ENCODE results near the gene TENM4.

TENM4 gene

DNA sequence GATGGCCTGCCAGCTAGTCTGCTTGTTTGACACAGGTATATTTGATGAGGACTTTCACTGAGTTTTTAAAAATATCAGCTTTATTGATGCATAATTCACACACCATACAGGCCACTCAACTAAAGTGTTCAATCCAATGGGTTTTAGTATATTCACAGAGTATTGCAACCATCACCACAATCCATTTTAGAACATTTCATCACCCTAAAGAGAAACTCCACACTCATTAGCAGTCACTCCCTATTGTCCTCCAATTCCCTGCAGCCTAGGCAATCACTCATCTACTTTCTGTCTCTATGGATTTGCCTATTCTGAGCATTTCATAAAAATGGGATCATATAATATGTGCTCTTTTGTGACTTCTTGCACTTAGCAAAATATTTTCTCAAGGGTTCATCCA is 468.2 kb downstream of the TENM4 start:
- no peak for DNase-seq (ENCODE audit: low read depth)

GRCh38 chr11:78972177-78972576 is 468.7 kb downstream of the TENM4 start:
- no peak for DNase-seq (ENCODE audit: low read depth)

DNA sequence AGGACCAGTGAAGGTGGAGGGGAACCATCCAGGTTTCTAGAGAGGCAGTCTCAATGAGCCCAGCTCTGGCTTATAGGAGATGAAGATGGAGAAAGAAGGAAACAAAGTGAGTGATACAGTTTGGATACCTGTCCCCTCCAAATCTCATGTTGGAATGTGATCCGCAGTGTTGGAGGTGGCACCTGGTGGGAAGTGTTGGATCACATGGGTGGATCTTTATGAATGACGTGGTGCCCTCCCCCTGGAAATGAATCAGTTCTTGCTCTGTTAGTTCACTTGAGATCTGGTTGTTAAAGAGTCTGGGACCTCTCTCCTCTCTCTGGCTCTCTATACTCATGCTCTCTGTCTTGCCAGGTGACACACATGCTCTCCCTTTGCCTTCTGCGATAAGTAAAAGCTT is 473.0 kb downstream of the TENM4 start:
- DNase-seq (ENCODE audit: low read depth): no peak

DNA sequence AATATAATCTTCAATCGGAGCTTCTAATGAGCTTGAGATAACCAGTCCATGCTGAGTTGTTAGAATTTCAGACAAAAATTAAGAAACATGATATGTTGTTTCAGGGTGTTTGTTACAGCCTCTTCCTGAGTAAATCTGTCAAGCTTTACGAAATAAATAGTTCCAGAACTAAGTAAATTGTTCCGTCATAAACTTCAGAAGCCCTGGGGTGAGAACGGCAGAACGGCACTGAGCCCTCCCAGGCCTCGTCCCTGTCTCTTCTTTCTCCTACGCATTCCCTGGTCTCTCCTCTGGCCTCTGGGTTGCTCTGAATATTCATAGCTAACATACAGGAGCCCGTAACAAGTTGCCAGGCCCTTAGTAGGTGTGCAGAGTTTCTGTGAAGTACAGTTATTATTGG is 475.4 kb downstream of the TENM4 start:
- DNase-seq (ENCODE audit: low read depth): no peak

- no peak for DNase-seq (ENCODE audit: low read depth)
Observed at GRCh38 chr11:78961937-78962701, 478.7 kb downstream of the TENM4 start.

DNA sequence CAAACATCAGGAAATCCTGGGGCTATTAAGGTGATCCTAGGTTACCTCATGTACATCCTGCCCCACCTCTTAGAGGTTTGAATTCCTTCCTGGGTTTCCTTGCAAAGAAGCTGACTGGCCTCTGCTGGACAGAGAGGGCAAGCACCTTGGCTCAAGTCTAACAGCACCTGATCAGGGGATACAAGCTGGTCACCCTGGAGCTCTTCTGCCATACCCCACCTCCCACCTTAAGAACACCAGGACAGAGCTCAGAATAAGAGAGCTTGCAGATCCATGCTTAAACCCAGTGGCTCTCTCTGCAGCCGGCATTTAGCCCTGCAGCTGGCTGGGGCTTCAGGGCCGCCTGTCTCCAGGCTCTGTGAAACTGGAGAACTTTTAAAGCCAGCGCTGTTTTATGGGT is 479.6 kb downstream of the TENM4 start:
- no peak for DNase-seq (ENCODE audit: low read depth)

GRCh38 chr11:78958444-78958843 is 482.4 kb downstream of the TENM4 start:
- no peak for DNase-seq (ENCODE audit: low read depth)

DNA sequence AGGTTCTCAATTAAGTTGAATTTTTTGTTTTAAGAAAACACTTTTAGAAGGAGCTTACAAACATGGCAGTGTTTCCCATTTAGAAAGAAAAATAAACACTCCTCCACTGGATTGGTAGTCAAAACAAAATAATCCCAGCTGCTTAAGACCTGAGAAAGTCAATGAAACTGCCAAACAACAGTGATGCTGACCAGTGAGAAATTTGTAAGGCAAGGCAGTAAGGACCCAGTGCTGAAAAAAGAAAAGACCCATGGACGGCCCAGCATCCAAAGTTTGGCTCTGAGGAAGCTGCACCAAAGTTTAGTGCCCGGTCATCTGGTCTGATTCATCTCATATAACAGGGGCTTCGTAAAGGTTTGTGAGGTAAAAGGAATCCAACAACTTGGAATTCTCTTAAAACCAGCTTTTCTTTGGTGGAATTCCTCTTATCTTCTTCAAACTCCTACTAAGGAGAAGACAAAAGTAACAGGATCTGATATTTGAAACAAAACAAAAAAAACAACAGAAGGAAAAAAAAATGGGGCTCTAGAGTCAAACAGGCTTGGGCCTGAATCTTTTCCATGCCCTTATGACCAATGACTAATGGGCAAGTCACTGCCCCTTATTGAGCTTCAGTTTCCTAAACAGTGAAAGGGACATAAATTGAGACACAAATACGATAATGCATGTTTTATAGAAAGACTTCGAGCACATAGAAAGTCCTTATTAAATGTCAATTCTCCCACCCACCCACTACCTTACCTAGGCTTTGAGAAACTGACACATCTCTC is 483.2 kb downstream of the TENM4 start:
- no peak for DNase-seq (ENCODE audit: low read depth)

GRCh38 chr11:78954696-78955095 is 486.1 kb downstream of the TENM4 start:
- no peak for DNase-seq (ENCODE audit: low read depth)

DNA sequence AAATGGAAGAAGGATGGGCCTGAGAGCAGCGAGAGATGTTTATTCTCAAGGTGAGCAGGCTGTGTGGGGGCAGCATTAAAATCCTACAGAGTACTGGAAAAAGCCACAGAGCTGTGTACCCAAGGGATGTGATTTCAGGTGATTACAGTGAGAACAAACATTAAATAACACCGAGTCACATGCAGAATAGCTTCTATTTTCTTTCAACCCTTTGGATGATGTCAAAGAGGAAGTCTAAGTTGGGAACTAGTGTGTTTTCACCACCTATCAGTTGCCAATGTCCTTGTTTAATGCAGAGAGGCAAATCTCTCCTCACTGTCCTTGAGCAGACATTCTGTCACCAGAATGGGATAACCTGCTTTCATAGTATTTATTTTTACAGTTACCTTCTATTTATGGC is 486.6 kb downstream of the TENM4 start:
- DNase-seq (ENCODE audit: low read depth): no peak

- DNase-seq (ENCODE audit: low read depth): no peak
Observed at GRCh38 chr11:78952890-78953289, 487.9 kb downstream of the TENM4 start.

DNA sequence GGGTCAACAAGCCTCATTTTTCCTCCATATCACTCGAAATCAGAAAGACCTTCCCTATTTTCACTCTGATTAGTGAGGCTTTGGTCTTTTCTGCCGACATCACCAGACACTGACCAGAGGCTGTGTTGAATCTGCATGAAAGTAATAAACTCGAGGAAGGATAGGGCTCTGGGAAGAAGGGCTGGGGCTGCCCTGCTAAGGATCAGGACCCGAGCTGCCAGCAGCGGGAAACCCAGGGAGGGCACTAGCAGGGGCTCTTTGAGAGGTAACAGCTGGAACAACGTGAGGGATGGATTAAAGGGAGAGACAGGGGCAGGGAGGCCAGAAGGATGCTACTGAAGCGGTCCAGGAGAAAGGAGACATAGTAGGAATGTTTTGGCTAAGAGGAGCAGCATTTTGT is 488.7 kb downstream of the TENM4 start:
- DNase-seq (ENCODE audit: low read depth): no peak

- DNase-seq (ENCODE audit: low read depth): no peak
Observed at GRCh38 chr11:78949976-78950690, 490.7 kb downstream of the TENM4 start.

DNA sequence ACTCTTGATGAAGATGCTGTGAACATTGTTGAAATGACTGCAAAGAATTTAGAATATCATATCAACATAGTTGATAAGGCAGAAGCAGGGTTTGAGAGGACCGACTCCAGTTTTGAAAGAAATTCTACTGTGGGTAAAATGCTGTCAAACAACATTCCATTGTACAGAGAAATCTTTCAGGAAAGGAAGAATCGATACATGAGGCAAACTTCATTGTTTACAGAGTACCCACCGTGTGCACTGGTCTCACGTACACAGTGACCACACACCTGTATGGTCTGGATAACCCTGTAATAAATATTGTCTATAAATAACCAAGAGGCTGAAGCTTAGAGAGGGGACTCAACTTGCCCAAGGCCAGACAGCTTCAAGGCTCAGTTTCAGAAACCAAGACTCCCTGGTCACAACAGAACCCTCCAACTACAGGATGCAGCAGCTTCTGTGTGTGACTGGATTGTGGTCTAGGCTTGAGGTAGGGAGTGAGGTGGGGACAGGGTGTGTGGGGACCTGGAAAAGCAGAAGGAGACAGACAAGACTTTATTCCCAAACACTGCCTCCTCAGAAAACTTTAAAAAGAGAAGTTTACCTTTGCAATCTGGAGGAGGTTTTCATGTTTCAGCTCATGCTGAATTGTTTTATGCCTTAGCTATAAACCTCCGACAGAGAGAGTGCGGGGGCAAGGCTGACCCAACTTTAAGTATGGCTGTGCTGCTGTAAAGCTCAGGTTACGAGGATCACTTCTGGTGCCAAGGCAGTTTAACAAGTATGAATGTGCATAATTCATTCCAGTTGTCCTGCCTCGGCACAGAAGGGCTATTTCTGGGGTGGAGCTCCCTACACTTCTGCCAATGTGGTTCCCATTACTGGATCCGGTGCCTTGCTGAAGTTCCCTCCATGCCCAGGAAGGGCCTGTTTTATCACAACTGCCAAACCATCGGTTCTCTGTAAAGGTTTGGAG is 493.6 kb downstream of the TENM4 start:
- no peak for DNase-seq (ENCODE audit: low read depth)

- DNase-seq (ENCODE audit: low read depth): no peak
Observed at GRCh38 chr11:78943841-78944240, 497.0 kb downstream of the TENM4 start.

DNA sequence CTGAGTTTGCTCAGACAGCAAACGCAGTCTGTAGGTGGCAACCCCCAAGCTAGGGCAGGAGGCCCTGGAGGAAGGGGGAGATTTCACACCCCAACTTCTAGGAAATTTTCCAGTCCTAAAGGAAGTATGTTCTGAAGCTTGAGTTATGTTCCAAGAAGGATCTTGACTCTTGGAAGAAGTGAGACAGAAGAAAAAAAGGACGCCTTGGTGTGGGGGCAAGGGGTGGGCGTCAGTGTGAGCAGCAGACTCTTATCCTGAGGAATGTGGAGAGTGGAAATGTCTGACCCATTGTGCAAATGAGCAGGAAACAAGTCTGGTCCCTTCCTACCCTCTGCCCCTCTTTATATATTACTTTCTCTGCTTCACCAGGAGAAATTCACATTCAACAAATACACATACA is 497.7 kb downstream of the TENM4 start:
- DNase-seq (ENCODE audit: low read depth): no peak

GRCh38 chr11:78941226-78941851 is 499.5 kb downstream of the TENM4 start:
- no peak for DNase-seq (ENCODE audit: low read depth)

DNA sequence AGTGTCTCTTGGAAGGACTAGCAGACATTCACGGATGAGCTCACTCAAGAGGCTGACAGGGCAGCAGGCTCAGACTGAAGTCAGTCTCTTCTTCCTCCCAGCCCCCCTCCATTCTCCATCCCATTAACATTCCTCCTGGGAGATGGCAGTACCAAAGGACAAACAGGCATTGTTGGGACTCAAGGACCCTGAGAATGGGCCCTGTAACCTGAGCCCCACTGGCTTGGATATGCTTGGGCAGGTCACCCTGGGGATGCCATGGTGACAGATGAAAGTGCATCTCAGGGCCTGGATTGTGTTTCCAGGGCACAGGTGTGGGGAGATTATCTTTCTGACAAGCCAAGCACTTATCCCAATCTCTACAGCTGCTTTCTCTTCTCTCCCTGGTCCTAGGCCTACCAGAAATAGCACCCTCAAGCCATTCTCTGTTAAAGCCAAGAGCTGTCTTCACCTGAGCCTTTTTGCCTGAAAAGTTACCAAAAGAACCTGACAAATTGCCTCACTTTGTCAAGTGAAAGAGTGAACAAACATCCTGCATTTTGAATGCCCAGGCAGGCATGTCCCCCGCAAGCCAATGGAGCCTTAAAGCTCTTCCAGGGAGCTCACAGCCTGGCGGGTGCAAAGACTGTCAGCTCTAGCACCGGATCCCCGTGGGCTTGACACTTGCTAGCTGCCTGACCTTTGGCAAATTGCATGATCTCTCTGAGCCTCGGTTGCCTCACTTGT is 500.2 kb downstream of the TENM4 start:
- no peak for DNase-seq (ENCODE audit: low read depth)

- DNase-seq (ENCODE audit: low read depth): no peak
Observed at GRCh38 chr11:78938971-78939370, 501.9 kb downstream of the TENM4 start.

GRCh38 chr11:78938036-78938435 is 502.8 kb downstream of the TENM4 start:
- no peak for DNase-seq (ENCODE audit: low read depth)
